HS-5 (cell line): ENCODE data around the gene ETV4.
A peak's percentile ranks its signal among the peaks of the same experiment; 100 is the strongest.

Experiments
- DNase-seq: peaks from one replicate; pipeline ENCODE4 v3.0.0-alpha.2; 2012; ENCODE audit warnings: low read depth

Gene ETV4

GRCh38 chr17:43572368-43572980, 26.3 kb upstream of the ETV4 start:
- DNase-seq, result no peak

- DNase-seq, result peak; percentile 75
These were observed 24.4 kb upstream of the ETV4 start for GRCh38 chr17:43570518-43570928.

- no peak for DNase-seq
These were observed 22.5 kb upstream of the ETV4 start for GRCh38 chr17:43568506-43569082.

- no peak for DNase-seq
These were observed 17.8 kb upstream of the ETV4 start for GRCh38 chr17:43563600-43564594.

GRCh38 chr17:43562679-43563599, 16.8 kb upstream of the ETV4 start:
- no peak for DNase-seq

- no peak for DNase-seq
These were observed 14.6 kb upstream of the ETV4 start for GRCh38 chr17:43560461-43561427.

- DNase-seq, result no peak
These were observed 13.1 kb upstream of the ETV4 start for GRCh38 chr17:43559161-43559816.

GRCh38 chr17:43558805-43559160, 12.6 kb upstream of the ETV4 start:
- DNase-seq, result no peak

- no peak for DNase-seq
These were observed 10.2 kb upstream of the ETV4 start for GRCh38 chr17:43556292-43556691.

- no peak for DNase-seq
These were observed 8.7 kb upstream of the ETV4 start for GRCh38 chr17:43554857-43555256.

GRCh38 chr17:43553573-43553972, 7.4 kb upstream of the ETV4 start:
- no peak for DNase-seq

- no peak for DNase-seq
These were observed 6.2 kb upstream of the ETV4 start for GRCh38 chr17:43552229-43552837.

- DNase-seq, result no peak
These were observed 4.6 kb upstream of the ETV4 start for GRCh38 chr17:43550754-43551153.

- no peak for DNase-seq
These were observed 3.4 kb upstream of the ETV4 start for GRCh38 chr17:43549496-43549895.

GRCh38 chr17:43548689-43549379, 2.7 kb upstream of the ETV4 start:
- no peak for DNase-seq

- DNase-seq, result no peak
These were observed 1.6 kb upstream of the ETV4 start for GRCh38 chr17:43547659-43548256.

- no peak for DNase-seq
These were observed 1.0 kb upstream of the ETV4 start for GRCh38 chr17:43547189-43547550.

- no peak for DNase-seq
These were observed 832 bp downstream of the ETV4 start for GRCh38 chr17:43545383-43545632.
